K562 (cell line): ENCODE measurements around the gene OR7G1. TPM values are rescaled to one million over a fixed set of nuclear protein-coding genes. Genes with fewer than 3 reads are reported as not detected.

ENCODE experiments used
- ATAC-seq: fragments of 200-7000 bp; cut with Tn5 transposase; 3 replicates; pipeline ENCODE4 v1.9.1; 2020; ENCODE audit warnings: moderate library complexity
- BruUV-seq: library from RNA; stranded (reverse); fragments of 400-500 nt; replicated peaks from 2 replicates; lab custom pipeline; 2021; lab: Mats Ljungman, UMichigan
- CTCF ChIA-PET: fragments of 300-600 bp; formaldehyde crosslinking; extraction: SDS; loops from one replicate; lab custom pipeline; 2021; ENCODE audit warnings: low intra/inter-chr PET ratio; lab: Yijun Ruan, JAX
- POLR2A ChIA-PET: fragments of 300-600, 350-650 bp; sonication (Branson Sonifier 250); formaldehyde crosslinking; extraction: SDS; loops from one replicate; lab custom pipeline; 2021; ENCODE audit warnings: antibody characterized with exemption, inconsistent platforms; lab: Yijun Ruan, JAX
- DNase-seq, 4 experiments: peaks; one replicate each; pipeline versions ENCODE4 v3.0.0 to v3.0.0-alpha.2; 2011 to 2018; ENCODE audit warnings: low spot score in 3 of 4, mixed read lengths in 3 of 4; ENCODE audit errors: extremely low read depth in 1 of 4
- FAIRE-seq: peaks from 2 replicates; lab custom pipeline; 2011; peaks lifted over from hg19 to GRCh38; lab: Jason Lieb, UNC
- H2AFZ ChIP-seq: 2 replicates; pipeline ENCODE4 v1.6.0; 2011; ENCODE audit warnings: low read depth, low read length, control low read depth, inconsistent platforms
- H3K27ac ChIP-seq: fragments of 200-600 bp; 3 replicates; pipeline ENCODE4 v1.8.0; 2011; ENCODE audit warnings: low read depth, mild to moderate bottlenecking, control low read depth, inconsistent platforms, low read length, moderate library complexity, mixed read lengths; ENCODE audit errors: extremely low read depth
- H3K27me3 ChIP-seq, 2 experiments: fragments of 300-600 bp in 1 of 2; 2 replicates in 1 of 2; 3 replicates in 1 of 2; pipeline versions ENCODE4 v1.6.0 to v1.8.0; 2011; ENCODE audit warnings: inconsistent platforms in 2 of 2, low read length in 2 of 2, mild to moderate bottlenecking in 1 of 2, mixed read lengths in 1 of 2, moderate library complexity in 1 of 2; ENCODE audit not compliant: control insufficient read depth in 2 of 2, insufficient read depth in 2 of 2
- H3K36me3 ChIP-seq: fragments of 300-600 bp; 3 replicates; pipeline ENCODE4 v1.8.0; 2011; ENCODE audit warnings: mild to moderate bottlenecking, low read length, inconsistent platforms; ENCODE audit not compliant: control insufficient read depth, insufficient read depth
- H3K4me1 ChIP-seq, 2 experiments: fragments of 200-600 bp in 1 of 2; replicated peaks in 1 of 2; 2 replicates in 1 of 2; 3 replicates in 1 of 2; pipeline versions ENCODE4 v1.5.1 to v1.8.0; 2011; ENCODE audit warnings: inconsistent platforms in 2 of 2, low read length in 2 of 2, mild to moderate bottlenecking in 1 of 2, mixed read lengths in 1 of 2, moderate library complexity in 1 of 2; ENCODE audit not compliant: control insufficient read depth in 2 of 2, insufficient read depth in 2 of 2
- H3K4me2 ChIP-seq: 2 replicates; pipeline ENCODE4 v1.6.1; 2011; ENCODE audit warnings: low read length, control low read depth, inconsistent platforms, mixed read lengths; ENCODE audit not compliant: insufficient read depth
- H3K4me3 ChIP-seq: fragments of 200-600 bp; sonication (generic), shearing (Covaris generic); 2 replicates; pipeline ENCODE4 v1.5.1; 2016; ENCODE audit warnings: control low read depth, inconsistent platforms
- H3K79me2 ChIP-seq: fragments of 200-600 bp; 3 replicates; pipeline ENCODE4 v1.8.0; 2011; ENCODE audit warnings: low read length, inconsistent platforms; ENCODE audit not compliant: control insufficient read depth, insufficient read depth
- H3K9ac ChIP-seq, 2 experiments: 2 replicates each; pipeline versions ENCODE4 v1.6.0 to v1.6.1; 2011; ENCODE audit warnings: low read depth in 2 of 2, low read length in 2 of 2, control low read depth in 1 of 2, inconsistent platforms in 1 of 2, mild to moderate bottlenecking in 1 of 2, mixed read lengths in 1 of 2; ENCODE audit not compliant: insufficient read depth in 1 of 2
- H3K9me1 ChIP-seq: one replicate; pipeline ENCODE4 v1.6.0; 2011; ENCODE audit warnings: inconsistent platforms, mild to moderate bottlenecking, low read length, moderate library complexity; ENCODE audit not compliant: control insufficient read depth, insufficient read depth
- H3K9me3 ChIP-seq: replicated peaks from 2 replicates; pipeline ENCODE4 v1.5.1; 2011; ENCODE audit warnings: low read depth, low read length, inconsistent platforms; ENCODE audit not compliant: control insufficient read depth, insufficient read depth
- H4K20me1 ChIP-seq: replicated peaks from 2 replicates; pipeline ENCODE4 v1.6.1; 2011; ENCODE audit warnings: low read length, inconsistent platforms, mixed read lengths; ENCODE audit not compliant: control insufficient read depth, insufficient read depth
- BRD4 ChIP-seq: fragments of 200-600 bp; sonication (generic); IDR thresholded peaks from 2 replicates; pipeline ENCODE4 v1.6.1; 2017; ENCODE audit warnings: inconsistent platforms
- BRD9 ChIP-seq: fragments of 450-650 bp; IDR thresholded peaks from 2 replicates; pipeline ENCODE4 v1.6.1; 2018; ENCODE audit warnings: low read depth; ENCODE audit not compliant: partially characterized antibody
- CREM ChIP-seq: IDR thresholded peaks from 2 replicates; pipeline ENCODE4 v1.6.1; 2014; ENCODE audit warnings: antibody characterized with exemption, low read depth
- HDAC2 ChIP-seq: fragments of 450-650 bp; IDR thresholded peaks from 2 replicates; pipeline ENCODE4 v1.6.1; 2016; ENCODE audit warnings: mild to moderate bottlenecking
- HDAC3 ChIP-seq: fragments of 450-650 bp; IDR thresholded peaks from 2 replicates; pipeline ENCODE4 v1.6.1; 2018; ENCODE audit warnings: borderline replicate concordance, mild to moderate bottlenecking, moderate library complexity; ENCODE audit not compliant: partially characterized antibody
- PRMT5 ChIP-seq: sonication (generic); formaldehyde crosslinking; IDR thresholded peaks from 2 replicates; pipeline ENCODE4 v1.5.0; 2020; ENCODE audit warnings: missing genetic modification reagents
- RAD21 ChIP-seq, 2 experiments: fragments of 250-450 bp in 1 of 2; fragments of 450-650 bp in 1 of 2; sonication (Bioruptor Pico) in 1 of 2; formaldehyde crosslinking in 1 of 2; IDR thresholded peaks in 1 of 2; conservative IDR thresholded peaks in 1 of 2; 2 replicates each; pipeline versions ENCODE4 v1.4.0 to v1.8.0; 2020 to 2022; ENCODE audit warnings: mild to moderate bottlenecking in 2 of 2, moderate library complexity in 1 of 2
- SETDB1 ChIP-seq: IDR thresholded peaks from one replicate; pipeline ENCODE4 v1.6.1; 2012; ENCODE audit warnings: low read length, control low read depth, inconsistent platforms
- TCFL5 ChIP-seq: fragments of 250-450 bp; sonication (Bioruptor Pico); conservative IDR thresholded peaks from 2 replicates; pipeline ENCODE4 v1.6.1; 2021; ENCODE audit warnings: mild to moderate bottlenecking, moderate library complexity, matching md5 sums
- ZFP1 ChIP-seq: fragments of 450-650 bp; formaldehyde crosslinking; IDR thresholded peaks from 2 replicates; pipeline ENCODE4 v1.4.0; 2020; ENCODE audit warnings: mild to moderate bottlenecking, mixed read lengths
- ZNF263 ChIP-seq: sonication (generic); formaldehyde crosslinking; IDR thresholded peaks from 2 replicates; pipeline ENCODE4 v1.8.0; 2022; ENCODE audit warnings: mild to moderate bottlenecking, missing genetic modification reagents, borderline replicate concordance
- ZNF282 ChIP-seq: sonication (generic); formaldehyde crosslinking; IDR thresholded peaks from 2 replicates; pipeline ENCODE4 v1.8.1; 2023; ENCODE audit warnings: missing genetic modification reagents
- ZNF444 ChIP-seq: fragments of 250-450 bp; sonication (Bioruptor Pico); IDR thresholded peaks from 2 replicates; pipeline ENCODE4 v1.4.0; 2020; ENCODE audit warnings: mild to moderate bottlenecking, moderate library complexity
- WGBS: fragments of 100-300 bp; shearing (Covaris generic); methylation state at CpG from one replicate; pipeline ENCODE4 v1.1.6; 2016; ENCODE audit warnings: low coverage, mixed read lengths; ENCODE audit not compliant: insufficient coverage; ENCODE audit errors: missing lambda C conversion rate; 5-methylcytosine and 5-hydroxymethylcytosine counted together
- in situ Hi-C: fragments of 300-500 bp; cut with MboI; formaldehyde crosslinking; loops from 4 replicates; pipeline ENCODE4 v1.15.0; 2018; ENCODE audit warnings: inconsistent platforms, mixed read lengths
- intact Hi-C: fragments of 100-400 bp; cut with micrococcal nuclease; formaldehyde crosslinking; loops from 2 replicates; pipeline ENCODE4 v1.14.2; 2022
- polyA plus RNA-seq, 8 experiments: library from polyadenylated mRNA; depleted of rRNA in 4 of 8; stranded (reverse) in 5 of 8; unstranded in 3 of 8; fragments of >200 nt; fragmentation: Nextera tagmentation in 2 of 8; fragmentation: Illumina TruSeq in 1 of 8; extraction: Ambion mirVana in 2 of 8; extraction: Trizol in 1 of 8; gene quantifications; 2 replicates each; pipeline versions ENCODE4 v1.2.1 to v1.2.3, GENCODE V29; 2011 to 2014; ENCODE audit warnings: inconsistent platforms in 1 of 8, missing spikeins in 1 of 8
- total RNA-seq, 7 experiments: library from RNA; depleted of rRNA in 6 of 7; stranded (reverse); fragments of >200 nt in 6 of 7; fragmentation: Illumina TruSeq in 2 of 7; extraction: Trizol in 2 of 7; gene quantifications; 2 replicates each; pipeline versions ENCODE4 v1.2.1 to v1.2.3, GENCODE V29; 2011 to 2021; ENCODE audit warnings: low replicate concordance in 1 of 7
- TF ChIP-seq, protein P1 (sequence below): fragments of 250-450 bp; sonication (Bioruptor Pico); IDR thresholded peaks from 2 replicates; pipeline ENCODE4 v1.4.0; 2020; ENCODE audit warnings: mild to moderate bottlenecking, moderate library complexity

OR7G1 gene
- total and polyA plus RNA-seq, 9 of the 15 experiments (the other 6 are each of a cell fraction or from before 2014, with no cell fraction given): not detected

DNA sequence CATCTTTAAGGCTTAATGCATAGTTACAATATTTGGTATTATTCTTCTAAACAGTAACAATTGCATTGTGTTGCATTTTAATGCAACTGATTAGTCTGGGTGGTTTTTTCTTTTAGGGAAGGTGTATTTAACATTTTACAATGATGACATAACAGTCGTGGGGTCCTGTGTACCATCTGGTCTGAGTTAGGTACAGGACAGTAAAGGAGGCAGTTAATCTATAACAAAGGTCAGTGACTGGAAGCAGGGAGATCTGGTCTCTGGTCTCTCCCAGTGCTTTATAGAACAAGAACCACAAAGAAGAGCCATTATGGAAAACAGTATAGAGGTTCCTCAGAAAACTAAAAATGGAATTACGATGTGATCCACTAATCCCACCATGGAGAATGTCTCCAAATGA, 5.6 kb downstream of the OR7G1 start (continued):
- TF ChIP-seq, protein P1, sequence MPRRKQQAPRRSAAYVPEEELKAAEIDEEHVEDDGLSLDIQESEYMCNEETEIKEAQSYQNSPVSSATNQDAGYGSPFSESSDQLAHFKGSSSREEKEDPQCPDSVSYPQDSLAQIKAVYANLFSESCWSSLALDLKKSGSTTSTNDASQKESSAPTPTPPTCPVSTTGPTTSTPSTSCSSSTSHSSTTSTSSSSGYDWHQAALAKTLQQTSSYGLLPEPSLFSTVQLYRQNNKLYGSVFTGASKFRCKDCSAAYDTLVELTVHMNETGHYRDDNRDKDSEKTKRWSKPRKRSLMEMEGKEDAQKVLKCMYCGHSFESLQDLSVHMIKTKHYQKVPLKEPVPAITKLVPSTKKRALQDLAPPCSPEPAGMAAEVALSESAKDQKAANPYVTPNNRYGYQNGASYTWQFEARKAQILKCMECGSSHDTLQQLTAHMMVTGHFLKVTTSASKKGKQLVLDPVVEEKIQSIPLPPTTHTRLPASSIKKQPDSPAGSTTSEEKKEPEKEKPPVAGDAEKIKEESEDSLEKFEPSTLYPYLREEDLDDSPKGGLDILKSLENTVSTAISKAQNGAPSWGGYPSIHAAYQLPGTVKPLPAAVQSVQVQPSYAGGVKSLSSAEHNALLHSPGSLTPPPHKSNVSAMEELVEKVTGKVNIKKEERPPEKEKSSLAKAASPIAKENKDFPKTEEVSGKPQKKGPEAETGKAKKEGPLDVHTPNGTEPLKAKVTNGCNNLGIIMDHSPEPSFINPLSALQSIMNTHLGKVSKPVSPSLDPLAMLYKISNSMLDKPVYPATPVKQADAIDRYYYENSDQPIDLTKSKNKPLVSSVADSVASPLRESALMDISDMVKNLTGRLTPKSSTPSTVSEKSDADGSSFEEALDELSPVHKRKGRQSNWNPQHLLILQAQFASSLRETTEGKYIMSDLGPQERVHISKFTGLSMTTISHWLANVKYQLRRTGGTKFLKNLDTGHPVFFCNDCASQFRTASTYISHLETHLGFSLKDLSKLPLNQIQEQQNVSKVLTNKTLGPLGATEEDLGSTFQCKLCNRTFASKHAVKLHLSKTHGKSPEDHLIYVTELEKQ: no peak
- TF ChIP-seq, all 486 proteins: peak for 0

DNA sequence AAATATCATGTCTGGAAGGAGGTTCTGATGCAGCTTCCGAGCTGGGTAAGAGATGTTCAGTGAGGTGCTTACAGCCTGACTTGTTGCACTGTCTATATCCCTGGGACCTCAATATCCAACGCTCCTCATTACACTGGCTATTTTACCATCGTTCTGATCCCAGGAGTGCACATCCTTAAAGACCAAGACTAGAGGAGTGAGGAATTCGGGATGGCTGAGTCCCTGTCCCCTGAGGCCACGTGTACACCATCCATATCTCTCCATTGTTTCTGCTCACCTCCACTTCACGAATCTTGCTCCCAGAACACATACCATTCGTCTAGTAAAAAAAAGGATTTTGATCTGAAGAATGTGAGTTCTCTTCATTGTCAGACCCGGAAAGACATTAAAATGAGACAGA, 8.2 kb downstream of the OR7G1 start, which contains the start of gene OR7G2:
Gene OR7G2 (minus strand): TSS at position 101 of the 400 bp plus-strand sequence. CDS start 4,232 bp downstream, outside the sequence.
- in situ Hi-C loops: no loop called here
- 2% methylated on average over 8 of the region's 8 CpGs for WGBS
- CTCF ChIA-PET: no interaction called here
- peaks cover 5 to 20% of the 10 kb centered on the region in 2 experiments; a peak in 4 of 5 replicates for H3K27me3 ChIP-seq
- no peak for ATAC-seq
- TF ChIP-seq HDAC3 (no peak), SETDB1 (no peak), HDAC2 (no peak), ZNF444 (no peak), ZNF263 (CRISPR knock-in tag) (no peak), BRD9 (no peak), PRMT5 (no peak), TCFL5 (CRISPR knock-in tag) (no peak), ZNF282 (no peak), CREM (no peak), RAD21 (CRISPR knock-in tag; conservative IDR thresholded peaks at IDR 0.05 in 1 of 2, IDR thresholded peaks at IDR 0.05 in 1 of 2) (no peak), BRD4 (no peak), ZFP1 (CRISPR knock-in tag) (no peak)
- no TSS peak for BruUV-seq
- no peaks in the 10 kb centered on the region for H3K36me3 ChIP-seq
- H3K4me1 ChIP-seq: no peaks in the 10 kb centered on the region; a peak in 1 of 5 replicates
- no peaks in the 10 kb centered on the region for H4K20me1 ChIP-seq
- intact Hi-C loops: no loop called here
- H3K9me1 ChIP-seq: no peaks in the 10 kb centered on the region
- no peak within 1 kb of the TSS for H3K4me3 ChIP-seq
- no peak within 1 kb of the TSS for H3K9ac ChIP-seq
- no peak for DNase-seq
- no peak within 1 kb of the TSS for H3K4me2 ChIP-seq
- no peak within 1 kb of the TSS for H2AFZ ChIP-seq
- no peaks in the 10 kb centered on the region for H3K9me3 ChIP-seq
- H3K79me2 ChIP-seq: no peaks in the 10 kb centered on the region
- no peak for FAIRE-seq
- H3K27ac ChIP-seq: no peak within 1 kb of the TSS
- POLR2A ChIA-PET: no interaction called here
